ENCODE measurements around the gene GNAS-AS1.

- TF ChIP-seq CTCF (IDR thresholded peaks at IDR 0.05): no peak
- TF ChIP-seq POLR2A (IDR thresholded peaks at IDR 0.05): peak in 2 of 4 donors; percentile 78 to 81
Observed at GRCh38 chr20:58891086-58891717, 40.5 kb upstream of the GNAS-AS1 start.

Measured in esophagus squamous epithelium (tissue), 4 donors.